DLD1 (cell line): Measurements from ENCODE around the gene KITLG.
"Not testable (repeated sequence)": the region's sequence is repeated elsewhere in the genome, so short reads cannot be mapped to it uniquely, and the experiment has no call there.

Experiments
- in situ Hi-C: cut with HindIII; loops from 2 replicates; pipeline ENCODE4 v1.10.0; 2017; ENCODE audit warnings: low sequenced_read_pairs

KITLG gene

DNA sequence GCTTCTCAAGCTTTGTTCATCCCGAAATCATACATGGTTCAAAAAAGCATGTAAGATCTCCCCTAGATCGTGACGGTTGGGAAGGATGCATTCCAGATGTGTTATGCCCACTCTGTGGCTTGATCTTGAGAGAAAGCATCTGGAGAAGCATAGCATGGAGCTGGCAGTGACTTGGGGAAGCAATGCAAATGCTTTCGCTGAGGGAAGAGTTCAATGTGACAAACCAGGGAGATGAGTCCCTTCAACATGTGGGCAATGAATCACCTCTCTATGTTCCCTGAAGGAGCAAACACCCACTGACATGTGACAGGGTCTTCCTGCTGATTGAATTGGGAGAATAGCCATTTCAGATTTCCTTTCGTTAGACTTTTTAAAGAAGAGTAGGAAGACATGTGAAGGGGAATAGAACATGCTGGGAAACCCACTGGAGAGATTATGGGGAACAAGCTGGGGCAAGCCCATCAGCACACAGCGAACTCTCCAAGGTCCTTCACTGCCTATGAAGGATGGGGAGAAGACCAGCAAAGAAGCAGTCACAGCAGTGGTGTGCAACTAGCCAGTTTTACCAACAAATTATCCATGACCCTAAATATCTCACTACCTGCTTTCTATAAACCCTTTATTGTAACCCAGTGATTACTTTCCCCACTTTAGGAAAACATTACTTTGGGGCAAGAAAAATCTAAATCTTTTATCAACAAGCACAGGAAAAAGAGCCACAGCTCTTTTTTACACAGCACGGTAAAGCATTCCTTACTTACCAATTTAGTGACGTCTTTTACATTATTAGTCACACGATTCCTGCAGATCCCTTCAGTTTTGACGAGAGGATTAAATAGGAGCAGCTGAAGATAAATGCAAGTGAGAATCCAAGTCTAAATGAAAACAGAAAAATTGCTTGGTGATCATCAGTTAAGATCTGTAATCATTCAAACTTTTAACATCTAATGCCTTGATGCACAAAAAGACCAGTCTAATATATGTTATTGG, 35.0 kb downstream of the KITLG start:
- in situ Hi-C loops, result no loop called here

DNA sequence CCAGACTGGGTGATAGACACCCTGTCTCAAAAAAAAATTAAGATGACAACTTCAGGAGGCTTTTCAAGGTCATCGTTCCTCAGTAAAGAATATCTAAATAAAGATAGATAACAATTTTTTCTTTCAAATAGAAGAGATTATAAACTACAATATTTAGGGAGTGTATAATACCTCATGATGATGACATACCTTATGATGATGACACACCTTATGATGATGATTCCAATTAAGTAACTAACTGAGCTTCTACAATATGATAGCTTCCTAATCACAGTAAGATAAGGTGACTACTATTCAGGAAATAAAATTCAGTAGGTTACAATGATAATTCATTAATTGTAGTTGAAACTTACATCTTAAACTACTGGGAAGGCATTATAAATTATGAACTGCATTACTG, 40.4 kb downstream of the KITLG start:
- in situ Hi-C loops, result no loop called here

DNA sequence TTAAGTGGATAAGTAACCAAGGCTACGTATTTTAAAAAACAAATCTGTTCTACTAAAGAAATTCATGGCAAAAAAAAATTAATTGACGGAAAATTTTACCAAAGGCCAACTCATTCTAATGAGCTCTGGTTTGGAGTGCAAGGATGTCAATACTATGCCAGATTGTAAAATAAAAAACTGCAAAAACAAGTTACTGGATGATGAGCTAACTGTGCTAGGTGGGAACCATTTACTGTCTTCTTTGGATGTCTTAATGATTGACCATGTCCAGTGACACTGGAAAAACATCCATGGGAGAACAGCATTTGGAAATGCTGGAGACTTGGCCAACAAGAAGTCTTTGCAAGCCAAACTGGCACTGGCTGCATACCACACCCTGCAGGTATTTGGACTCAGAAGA, 41.6 kb downstream of the KITLG start:
- in situ Hi-C loops, result no loop called here

DNA sequence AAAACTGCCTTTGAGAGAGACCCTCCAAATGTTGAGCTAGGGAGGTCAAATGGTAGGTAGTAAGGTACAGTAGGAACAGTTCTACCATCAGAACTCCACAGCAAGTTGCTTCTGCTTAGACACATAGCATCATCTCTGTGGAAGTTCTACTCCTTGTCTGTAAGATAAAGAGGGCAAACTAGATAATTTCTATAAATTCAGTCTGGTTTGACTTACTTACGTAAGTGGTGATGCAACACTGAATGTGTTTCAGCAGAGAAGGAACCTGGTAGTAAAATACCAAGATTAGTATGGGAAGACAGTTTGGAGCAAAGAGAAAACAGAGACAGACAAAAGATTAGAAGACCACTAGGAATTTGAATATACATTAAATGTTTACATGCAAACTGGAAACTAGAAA, 42.0 kb downstream of the KITLG start:
- in situ Hi-C loops, result no loop called here

DNA sequence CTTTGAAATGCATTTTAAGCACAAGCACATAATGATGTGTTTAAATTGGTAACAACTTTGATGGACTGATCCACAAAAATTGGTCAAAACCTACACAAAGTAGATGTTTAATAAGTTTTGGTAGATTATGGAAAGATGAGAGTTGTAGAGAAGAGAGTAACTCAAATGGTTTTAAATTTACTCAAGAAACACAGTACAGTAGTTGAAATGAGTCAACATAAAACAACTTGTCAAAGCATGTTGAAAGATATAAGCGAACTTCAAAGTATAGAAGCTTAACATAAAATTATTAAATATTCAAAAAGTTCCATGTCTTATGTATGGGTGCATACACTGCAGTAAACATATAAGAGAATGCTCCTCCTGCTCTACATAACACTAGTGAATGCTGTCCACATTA, 49.4 kb downstream of the KITLG start:
- in situ Hi-C loops, result no loop called here

DNA sequence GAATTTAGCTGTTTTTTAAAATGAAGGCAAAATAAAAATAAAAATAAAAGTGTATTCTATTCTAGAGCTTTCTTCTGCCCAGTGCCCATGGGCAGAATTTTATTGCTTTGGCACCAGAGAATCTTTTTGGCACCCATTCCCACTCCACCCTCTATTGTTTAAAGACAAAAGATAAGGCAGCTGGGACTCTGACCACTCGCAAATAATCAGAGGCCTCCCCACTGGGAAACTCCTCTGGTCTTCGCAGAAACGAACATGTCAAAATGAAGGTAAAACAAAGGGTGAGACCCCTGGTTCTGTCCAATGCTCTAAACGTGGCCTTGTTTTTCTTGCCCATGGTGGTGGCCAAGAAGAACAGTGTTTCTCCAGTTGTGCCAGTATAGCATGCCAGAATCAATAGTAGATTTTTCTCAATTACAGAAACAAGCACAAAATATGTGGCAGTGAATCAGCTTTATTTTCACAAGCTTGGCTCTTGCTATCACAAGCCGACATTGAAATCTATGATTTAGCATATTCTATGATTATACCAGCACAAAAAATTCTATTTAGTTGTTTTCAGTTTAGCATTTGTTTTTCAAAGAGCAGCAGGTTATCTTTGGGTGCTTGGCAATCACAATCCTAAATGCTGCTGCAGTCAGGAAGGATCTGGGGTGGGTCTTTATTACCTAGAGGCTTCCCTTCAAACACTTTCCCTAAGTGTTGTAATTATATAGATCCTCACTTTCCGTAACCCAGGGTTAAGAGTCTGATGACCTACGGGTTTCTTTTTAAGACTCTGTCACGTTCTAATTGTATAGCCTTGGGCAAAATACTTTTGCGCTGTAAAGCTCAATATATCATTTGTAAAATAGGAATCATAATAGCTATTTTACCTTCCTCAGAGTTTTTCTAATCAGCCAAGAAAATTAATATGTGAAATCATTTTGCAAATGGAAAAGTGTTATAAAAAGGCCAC, 50.5 kb downstream of the KITLG start:
- in situ Hi-C loops, result no loop called here

DNA sequence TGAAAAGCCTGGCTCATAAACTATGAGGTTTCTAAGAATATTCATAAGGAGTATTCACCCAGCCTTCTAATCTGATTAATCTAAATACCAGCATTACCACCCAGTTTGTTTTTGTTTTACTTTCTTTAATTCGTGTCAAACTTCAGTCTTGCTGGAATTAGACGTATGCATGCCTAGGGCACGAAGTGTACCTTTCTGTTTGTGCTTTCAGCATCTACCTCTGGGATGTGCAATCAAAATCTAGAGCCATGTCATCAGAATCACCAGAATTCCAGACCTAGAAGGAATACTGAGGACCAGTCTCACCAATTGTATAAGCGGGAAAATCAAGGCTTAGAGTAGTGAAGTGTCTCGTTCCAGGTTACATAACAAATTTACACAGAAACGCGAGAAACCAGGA, 57.3 kb downstream of the KITLG start:
- in situ Hi-C loops, result no loop called here

DNA sequence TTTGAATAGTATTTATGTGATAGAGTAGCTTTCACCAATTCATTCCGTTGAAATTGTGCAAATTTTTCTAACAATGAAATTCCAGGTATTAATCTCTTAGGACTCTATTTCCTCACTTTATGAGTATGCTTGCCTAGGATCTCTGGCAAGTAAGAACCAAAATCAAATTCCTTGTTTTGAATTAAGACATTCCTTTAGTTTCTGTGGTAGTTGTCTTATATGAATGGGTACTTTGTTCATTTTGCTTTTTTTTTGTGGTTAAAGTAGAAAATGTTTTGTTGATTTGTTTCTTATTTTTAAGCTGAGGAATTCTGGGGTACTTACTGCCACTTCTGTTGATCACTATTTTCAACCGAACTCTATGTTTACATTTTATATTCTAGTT, 59.8 kb downstream of the KITLG start:
- in situ Hi-C loops, result no loop called here

DNA sequence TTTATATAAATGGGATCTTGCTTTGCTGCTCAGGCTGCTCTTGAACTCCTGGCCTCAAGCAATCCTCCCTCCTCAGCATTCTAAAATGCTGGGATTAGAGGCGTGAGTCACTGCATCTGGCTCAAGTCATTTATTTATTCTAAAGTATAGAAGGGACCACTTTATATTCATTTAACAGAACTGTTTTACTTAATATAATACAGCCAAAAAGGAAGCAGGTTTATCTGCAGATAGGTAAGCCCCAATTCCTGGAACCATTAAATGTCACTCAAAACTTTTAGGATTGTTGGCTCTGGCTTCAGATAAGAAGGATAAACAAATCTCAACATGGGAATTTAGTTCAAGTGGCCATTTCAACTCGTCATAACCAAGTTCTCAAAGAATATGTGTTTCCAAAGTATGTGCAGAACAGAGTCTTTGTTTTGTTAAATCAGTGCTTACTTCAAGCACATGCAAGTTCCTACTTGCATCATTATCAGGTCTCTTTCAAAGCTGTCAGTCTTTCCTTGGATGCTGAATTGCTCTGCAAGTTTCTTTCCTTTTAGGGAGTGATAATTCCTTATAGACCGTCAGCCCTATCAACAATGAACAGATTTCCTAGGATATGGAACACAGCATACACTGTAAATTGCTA, 60.4 kb downstream of the KITLG start:
- in situ Hi-C loops, result no loop called here

DNA sequence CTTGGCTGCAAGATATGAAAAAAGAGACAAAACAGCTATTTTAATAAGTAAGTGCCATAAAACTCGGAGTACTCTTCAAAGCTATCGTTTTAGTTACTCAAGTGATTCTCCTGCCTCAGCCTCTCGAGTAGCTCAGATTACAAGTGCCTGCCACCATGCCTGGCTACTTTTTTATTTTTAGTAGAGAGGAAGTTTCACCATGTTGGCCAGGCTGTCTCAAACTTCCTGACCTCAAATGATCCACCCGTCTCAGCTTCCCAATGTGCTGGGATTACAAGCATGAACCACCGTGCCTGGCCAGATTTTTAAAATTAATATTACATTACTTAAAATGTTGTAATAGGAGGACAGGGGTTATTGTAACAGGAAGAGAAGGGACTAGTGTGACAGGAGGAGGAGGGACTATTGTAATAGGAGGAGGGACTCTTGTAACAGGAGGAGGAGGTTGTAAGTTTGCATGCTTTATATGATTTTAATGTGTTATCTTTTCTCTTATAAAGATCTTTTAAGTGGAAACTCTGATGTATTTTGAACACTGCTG, 61.3 kb downstream of the KITLG start:
- in situ Hi-C loops, result no loop called here

DNA sequence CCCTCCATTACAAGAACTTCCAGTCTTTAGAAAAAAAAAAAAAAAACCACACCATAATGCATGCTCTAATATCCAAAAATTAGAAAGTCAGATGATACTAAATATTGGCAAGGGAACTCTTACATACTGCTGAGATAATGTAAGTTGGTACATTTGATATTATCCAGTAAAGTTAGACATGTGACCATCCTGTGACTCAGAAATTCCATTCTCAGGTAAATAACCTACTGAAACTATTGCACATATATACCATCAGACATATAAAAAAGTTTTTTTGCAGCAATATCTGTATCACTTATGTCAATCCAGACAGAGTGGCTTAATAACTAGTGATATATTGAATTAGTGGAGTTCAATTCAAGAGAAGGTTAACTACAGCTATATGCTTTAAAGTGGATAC, 63.5 kb downstream of the KITLG start:
- in situ Hi-C loops, result no loop called here

DNA sequence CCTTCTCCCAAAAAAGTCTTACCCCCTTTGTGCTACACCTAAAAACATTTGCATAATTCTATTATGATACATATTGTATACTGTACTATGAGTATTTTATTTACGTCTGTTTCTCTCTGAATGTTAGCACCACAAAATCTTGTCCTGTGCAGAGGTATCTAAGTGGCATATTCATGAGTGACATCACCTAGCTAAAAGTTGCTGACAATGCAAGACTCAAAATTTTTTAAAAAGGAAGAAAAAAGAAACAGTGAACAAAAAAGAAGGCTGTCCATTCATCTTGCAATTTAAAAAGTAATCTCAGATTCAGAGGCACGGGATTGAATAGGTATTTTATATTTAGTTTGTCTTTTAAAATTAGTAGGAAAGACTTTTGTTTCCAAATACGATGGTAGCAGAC, 69.4 kb downstream of the KITLG start:
- in situ Hi-C loops, result no loop called here

DNA sequence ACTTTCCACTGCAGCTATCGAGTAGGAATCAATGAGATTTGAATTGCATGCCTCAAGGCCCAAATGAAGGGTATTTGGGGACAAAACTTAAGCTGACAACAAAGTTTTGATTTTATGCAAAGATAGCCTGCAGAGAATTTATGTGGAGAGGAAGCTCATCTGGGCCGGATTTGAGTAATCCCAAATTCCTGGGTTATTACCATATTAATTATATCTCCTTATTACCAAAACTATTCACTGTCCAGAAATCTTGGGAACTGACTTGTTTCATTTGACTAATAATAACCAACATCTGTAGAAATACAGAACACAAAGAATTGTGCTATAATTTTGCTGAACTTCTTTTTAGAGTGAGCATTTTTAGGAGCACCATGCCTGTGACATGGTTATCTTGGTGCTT, 70.4 kb downstream of the KITLG start:
- in situ Hi-C loops, result no loop called here

DNA sequence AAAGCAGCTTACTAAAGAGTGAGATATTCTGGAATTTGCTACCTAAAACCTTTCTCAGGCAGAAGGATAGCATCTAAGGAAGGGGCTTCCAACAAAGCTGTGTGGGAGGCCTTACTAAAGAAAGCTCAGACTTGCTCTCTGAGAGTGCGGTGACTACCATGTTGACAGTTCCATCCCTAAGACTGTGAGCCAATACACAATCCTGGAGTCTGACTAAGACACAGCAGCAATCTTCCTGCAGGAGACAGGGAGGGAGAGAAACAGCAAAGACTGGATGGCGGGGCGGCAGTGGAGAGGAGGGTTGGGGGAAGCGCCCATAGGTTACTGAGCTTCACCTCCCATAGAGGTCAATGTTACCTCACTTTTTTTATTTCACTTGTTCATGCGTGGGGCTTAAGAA, 70.9 kb downstream of the KITLG start:
- in situ Hi-C loops, result no loop called here

DNA sequence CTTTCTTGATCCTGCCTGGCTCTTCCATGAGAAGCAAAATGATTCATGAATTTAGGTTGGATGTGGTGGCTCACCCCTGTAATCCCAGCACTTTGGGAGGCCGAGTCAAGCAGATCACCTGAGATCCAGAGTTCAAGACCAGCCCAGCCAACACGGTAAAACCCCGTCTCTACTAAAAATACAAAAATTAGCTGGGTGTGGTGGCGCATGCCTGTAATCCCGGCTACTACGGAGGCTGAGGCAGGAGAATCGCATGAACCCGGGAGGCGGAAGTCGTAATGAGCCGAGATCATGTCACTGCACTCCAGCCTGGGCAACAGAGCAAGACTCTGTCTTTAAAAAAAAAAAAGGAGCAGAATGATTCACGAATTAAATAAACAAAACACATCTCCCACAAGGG, 72.4 kb downstream of the KITLG start:
- in situ Hi-C loops, result not testable (repeated sequence)

DNA sequence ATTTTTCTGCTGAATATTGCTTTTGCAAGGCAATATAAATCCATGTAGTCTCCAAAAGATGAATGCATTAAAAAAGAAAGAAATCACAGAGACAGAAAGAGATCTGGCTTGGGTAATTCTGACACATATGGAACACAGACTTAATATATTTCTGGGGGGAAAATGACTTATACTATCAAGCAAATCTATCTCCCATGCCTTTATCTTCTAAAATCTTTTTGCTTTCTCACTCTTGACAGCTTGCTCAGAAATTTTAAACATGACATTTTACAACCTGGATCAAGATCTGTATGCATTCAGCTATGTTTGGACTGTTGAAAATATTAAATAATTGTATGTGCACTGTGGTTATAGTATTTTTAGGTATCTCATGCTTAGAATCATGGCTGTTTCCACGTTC, 73.0 kb downstream of the KITLG start:
- in situ Hi-C loops, result no loop called here

DNA sequence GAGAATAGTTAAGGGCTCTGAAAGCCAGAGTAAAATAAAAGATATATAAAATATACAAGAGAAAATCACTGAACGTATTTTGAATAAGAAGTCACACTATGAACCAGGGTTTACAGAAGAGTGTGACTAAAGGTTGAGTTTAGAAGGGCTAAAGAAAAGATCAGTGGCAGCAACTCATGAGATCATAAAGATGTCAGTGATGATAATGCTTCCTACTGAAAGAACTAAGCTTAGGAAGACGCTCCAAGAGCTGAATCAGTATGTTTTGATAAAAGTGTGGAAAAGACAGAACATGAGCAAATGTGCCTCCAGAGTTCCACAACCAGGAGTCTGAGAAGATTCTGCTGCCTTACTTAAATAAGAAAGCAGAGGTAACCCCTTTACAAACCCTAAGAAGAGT, 74.6 kb downstream of the KITLG start:
- in situ Hi-C loops, result no loop called here

DNA sequence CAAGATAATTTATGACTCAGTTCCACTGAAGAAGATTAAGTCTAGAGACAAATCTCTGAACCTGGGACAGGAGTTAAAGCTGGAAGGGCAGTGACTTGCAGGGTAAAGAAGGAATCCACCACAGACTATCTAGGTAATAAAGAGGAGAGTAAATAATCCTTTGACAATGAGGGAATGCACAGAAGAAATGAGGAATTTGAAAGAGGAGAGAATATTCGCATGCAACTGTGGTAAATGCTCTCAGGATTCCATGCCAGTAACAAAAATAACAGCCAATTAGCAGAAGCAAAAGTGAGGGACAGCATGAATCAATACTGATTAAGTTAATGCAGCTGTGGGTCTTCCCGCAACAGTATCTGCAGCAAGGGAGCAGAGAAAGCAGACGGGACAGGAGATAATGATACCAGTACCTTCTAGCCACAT, 77.0 kb downstream of the KITLG start:
- in situ Hi-C loops, result no loop called here

DNA sequence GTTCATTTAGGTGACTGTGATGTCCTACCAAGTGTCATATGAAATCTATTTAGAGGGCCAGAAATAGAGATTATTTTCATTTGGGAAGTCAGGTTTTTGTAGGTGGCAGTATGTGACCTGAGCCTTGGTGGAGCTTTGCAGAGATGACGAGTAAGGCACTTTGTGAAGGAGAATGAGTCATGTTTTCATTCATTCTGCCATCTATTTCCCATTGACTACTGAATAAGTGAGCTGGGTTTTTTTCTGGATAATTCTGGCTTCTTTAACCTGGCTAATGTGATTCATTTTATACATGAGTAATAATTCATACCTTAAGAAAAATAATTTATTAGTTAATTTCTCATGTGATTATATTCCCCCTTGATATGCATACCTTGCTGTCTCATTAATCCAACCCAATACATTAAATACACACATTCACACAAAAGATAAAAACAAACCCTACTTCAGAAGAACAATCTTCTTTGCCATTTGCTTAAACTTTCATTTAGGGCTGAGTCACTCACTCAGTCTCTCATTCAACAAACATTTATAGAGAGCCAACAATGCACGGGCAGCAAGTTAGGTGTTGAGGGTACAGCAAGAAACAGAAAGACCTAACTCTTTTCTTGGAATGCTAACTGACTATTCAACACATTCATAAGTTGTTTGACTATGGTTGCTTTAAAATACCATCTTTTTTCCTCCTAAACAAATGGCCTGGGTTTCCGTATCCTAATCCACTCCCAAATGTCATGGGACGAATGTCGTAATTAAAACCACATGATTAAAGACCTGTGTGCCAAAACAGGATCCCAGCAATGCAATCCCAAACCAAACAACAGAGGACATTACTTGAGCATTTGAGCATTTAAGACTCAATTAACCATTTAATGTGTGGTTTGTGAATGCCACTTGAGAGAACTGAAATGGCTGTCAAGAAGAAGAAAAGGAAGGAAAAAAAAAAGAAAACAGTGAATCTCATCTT, 78.0 kb downstream of the KITLG start:
- in situ Hi-C loops, result no loop called here

DNA sequence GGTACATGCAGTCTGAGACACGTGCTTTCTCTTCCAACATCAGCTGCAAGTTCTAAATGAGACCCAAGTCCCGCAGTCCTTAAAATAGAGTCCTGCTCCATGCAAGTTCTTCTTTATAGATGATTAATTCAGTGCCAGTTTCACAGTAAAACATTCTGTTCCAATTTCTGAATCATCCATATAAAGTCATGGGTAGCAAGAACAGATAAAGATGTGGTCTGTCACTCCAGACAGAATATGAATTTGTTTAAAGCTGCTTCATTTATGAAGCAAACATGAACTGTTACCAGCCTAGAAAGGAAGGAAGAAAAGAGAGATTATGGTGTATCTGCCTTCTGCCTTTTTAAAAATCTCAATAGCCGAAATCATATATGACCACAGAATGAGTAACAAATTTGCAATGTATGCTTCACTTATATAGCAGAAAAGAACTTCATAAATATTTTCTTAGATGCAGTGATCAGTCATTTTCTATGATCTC, 83.3 kb downstream of the KITLG start:
- in situ Hi-C loops, result no loop called here
